ENCODE data around the gene USP32.
"Not testable (repeated sequence)": the region's sequence is repeated elsewhere in the genome, so short reads cannot be mapped to it uniquely, and the experiment has no call there.

USP32 gene

DNA sequence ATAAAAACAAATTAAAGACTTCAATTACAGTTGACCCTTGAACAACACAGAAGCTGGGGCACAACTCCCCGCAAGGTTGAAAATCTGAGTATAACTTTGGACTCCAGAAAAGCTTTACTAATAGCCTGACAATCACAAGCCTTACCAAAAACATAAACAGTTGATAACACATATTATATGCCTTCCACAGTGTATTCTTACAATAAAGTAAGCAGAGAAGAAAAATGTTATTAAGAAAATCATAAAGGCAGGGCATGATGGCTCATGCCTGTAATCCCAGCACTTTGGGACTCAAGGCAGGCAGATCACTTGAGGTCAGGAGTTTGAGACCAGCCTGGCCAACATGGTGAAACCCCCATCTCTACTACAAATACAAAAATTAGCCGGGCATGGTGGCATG is 58.9 kb downstream of the USP32 start:
- DNase-seq (ENCODE audit: low read depth in 2 of 2): not testable (repeated sequence)

DNA sequence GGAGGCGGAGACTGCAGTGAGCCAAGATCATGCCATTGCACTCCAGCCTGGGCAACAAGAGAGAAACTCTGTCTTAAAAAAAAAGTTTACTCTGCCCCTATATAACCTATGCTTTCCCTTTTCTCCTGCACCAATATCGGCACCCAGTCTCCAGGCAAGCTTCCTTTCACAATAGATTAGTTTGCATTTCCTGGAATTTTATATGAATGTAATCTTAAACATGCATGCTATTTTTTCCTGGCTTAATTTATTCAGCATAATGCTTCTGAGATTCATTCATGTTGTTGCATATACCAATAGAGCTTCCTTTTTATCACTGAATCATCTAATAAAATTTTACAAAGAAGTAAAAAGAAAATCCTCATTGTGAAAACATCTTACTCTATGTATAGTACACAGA is 59.4 kb downstream of the USP32 start:
- DNase-seq (ENCODE audit: low read depth in 2 of 2): no peak

DNA sequence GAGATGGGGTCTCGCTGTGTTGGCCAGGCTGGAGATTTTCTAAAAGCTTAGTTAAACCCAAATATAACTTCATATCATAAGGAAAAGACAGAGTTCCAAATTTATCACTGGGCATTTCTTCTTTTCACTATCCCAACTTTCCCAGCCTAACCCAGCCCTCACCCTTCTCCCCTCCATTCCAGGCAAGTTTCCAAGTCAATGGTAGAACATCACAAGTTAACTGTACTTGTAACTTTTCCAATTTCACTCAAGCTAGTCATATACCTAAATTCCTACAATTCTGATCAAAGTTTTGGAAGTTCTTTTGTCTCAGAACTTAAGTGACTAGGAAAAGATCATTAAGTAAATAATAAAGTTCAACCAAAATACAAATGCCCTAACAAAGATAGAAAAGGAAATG is 61.2 kb downstream of the USP32 start:
- DNase-seq (ENCODE audit: low read depth in 2 of 2): no peak

DNA sequence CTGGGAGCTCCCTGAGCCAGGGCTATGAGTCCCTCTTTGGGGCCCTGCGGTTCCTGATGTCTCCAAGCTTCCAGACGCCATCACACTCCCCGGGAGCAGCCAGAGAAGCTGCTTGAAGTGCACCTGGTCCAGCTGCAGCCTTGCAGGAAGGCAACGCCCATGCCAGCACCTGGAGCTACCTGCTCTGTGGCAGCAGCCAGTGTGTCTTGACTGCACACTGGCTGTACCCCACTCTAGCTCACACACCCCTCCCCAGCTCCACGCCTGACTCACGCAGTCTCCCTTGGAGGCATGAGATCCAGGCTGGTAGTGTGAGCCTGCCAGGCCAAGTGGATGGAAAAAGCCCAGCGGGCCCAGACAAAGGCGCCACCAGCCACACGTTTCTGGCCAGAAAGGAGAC is 63.3 kb downstream of the USP32 start:
- DNase-seq (ENCODE audit: low read depth in 2 of 2): no peak

DNA sequence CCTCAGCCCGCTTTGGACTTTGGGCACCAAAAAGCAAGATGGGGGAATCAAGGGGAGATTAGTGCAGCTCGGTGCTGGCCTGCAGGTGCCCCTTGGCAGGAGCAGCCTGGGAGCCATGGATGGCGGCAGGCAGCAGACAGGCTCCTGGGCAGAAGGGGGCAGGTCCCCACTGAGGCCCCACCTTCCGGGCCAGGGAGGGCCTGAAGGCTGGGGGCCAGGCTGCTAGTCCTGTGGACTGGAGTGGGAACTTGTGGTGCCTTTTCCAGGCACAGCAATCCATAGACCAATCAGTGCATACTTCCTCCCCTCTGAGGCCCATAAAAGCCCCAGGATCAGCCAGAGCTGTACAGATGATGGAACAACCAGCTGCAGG is 64.0 kb downstream of the USP32 start:
- DNase-seq (ENCODE audit: low read depth in 2 of 2): no peak

DNA sequence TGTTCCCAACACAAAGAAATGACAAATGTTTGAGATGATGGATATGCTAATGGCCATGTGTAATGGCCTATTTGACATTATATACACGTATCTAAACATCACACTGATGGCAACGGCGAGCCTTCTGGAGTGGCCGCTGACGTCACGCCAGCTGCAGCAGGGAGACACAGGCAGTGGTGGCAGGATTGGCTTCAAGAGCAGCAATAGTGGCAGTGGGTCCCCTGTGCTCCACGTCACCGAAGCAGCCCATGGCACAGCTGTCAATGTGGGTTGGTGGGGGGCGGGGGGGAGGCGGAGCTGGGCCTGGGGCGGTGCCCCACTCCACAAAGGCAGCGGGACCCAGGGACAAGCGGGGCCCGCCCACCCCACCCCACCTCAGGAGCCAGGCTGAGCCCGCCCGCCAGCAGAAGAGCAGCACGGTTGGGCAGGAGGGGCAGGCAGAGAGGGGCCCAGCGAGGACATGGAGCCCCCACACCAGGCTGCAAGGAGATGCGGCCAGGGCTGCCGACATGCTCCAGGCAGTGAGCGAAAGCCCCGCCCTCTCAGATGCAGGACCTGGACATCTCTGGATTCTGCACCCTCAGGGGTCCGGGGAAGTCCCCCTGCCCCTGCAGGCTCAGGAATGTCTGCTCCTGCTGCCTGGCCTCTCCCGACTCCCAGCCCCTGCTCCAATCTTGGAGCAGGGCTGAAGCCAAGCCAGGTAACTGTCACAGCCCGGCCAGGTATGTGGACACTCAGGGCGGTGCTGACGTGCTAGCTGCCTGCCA is 64.6 kb downstream of the USP32 start:
- DNase-seq (ENCODE audit: low read depth in 2 of 2): no peak

DNA sequence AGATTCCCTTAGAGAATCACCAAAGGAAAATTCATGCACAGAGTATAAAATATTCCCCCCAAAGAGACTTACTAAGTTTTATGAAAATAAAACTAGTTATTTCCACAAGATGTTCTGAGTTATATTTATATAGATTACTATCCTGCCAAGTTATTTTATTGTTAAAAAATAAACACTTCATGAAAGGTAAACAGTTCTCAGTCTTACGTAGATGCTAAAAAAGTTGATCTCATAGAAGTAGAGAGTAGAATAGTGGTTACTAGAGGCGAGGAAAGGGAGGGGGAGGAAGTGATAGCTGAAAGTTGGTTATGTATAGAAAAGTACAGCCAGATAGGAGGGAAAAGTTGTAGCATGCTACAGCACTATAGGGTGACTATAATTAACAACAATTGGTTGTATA is 65.2 kb downstream of the USP32 start:
- DNase-seq (ENCODE audit: low read depth in 2 of 2): no peak

DNA sequence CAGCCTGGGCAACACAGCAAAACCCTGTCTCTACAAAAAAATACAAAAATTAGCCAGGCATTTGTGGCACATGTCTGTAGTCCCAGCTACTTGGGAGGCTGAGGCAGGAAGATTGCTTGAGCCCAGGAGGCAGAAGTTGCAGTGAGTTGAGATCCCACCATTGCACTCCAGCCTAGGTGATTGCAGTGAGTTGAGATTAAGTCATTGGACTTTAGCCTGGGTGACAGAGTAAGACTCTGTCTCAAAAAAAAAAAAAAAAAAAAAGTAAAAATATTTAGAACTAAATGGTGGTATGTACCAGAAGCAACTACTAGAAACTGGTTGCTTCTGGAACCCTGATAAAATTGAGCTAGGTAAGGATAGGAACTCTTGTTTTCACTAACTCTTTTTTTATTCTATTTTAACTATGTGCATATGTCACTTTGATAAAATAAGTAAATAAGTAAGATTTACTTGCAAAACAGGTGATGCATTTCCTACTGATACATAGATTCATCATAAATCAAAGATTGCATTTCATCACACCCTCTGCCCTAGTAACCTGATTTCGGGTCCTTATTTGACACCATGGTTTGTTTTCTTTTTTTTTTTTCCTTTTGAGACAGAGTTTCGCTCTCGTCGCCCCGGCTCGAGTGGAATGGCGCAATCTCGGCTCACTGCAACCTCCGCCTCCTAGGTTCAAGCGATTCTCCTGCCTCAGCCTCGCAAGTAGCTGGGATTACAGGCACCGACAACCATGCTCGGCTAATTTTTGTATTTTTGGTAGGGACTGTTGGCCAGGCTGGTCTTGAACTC is 66.0 kb downstream of the USP32 start:
- no peak for DNase-seq (ENCODE audit: low read depth in 2 of 2)

DNA sequence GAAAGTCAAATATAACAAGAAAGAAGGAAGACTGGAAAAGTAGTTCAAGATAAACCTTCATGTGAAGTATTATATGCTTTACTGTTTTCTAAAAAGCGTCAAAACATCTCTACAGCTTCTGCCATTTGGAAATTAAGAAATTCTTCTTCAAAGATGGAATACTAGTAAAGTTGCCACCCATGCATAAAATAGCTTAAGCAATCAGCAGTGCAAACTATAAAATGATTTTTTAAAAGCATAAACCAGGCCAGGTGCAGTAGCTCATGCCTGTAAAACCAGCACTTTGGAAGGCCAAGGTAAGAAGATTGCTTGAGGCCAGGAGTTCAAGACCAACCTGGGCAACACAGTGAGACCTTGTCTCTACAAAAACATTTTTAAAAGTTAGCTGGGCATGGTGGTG is 68.2 kb downstream of the USP32 start:
- DNase-seq (ENCODE audit: low read depth in 2 of 2): no peak

DNA sequence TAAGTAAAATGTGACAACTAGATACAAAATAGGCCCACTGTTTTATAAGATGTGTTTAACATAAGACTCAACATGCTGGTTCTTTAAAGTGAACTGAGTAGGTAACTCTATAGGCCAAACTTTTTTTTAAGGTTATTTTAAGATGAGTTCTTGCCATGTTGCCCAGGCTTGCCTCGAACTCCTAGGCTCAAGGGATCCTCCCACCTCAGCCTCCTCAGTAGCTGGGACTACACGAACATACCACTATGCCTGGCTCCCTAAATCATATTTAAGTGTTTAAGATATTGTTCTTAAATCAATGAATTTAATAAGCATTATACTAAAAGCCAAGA is 69.9 kb downstream of the USP32 start:
- DNase-seq (ENCODE audit: low read depth in 2 of 2): no peak

DNA sequence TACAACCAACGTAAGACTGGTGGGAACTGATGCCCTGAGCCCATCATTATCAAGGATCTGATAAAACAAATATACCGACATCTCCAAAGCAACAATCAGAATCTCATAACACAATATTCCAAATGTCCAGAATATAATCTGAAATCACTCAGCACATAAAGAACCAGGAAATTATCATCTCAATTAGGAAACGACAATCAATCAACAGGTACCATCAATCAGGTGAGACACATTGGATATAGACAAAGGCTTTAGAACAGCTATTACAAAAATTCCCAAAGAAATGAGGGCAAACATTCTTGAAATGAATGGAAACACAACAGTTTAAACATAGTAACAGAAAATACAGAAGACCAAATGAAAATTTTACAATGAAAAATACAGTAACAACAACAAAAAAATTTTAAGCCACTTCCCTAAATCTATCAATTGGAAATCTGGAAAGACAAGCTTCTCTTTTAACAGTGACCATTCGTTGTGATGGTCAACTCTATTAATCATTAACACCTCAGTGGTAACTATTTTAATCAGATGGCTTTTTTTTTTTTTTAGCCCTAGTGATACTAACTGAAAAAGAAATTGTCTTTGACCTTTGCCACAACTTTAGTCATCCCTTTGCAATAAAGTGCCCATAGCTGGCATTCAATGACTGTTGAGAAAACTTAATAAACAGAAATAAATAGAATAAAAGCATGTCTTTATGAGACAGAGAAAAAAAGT is 70.4 kb downstream of the USP32 start:
- DNase-seq (ENCODE audit: low read depth in 2 of 2): no peak

DNA sequence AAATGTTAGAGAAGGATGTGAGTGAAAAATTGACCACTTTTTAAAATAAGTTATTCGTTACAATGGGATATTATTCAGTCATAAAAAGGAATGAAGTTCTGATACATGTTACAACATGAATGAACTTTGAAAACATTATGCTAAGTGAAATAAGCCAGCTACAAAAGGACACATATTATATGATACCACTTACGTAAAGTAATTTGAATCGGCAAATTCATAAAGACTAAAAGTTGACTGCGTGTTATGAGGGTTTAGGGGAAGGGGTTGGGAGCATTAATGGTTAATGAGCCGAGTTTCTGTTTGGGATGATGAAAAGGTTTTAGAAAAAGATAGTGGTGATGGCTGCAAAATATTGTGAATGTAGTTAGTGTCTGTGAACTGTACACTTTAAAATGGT is 73.1 kb downstream of the USP32 start:
- DNase-seq (ENCODE audit: low read depth in 2 of 2): no peak

DNA sequence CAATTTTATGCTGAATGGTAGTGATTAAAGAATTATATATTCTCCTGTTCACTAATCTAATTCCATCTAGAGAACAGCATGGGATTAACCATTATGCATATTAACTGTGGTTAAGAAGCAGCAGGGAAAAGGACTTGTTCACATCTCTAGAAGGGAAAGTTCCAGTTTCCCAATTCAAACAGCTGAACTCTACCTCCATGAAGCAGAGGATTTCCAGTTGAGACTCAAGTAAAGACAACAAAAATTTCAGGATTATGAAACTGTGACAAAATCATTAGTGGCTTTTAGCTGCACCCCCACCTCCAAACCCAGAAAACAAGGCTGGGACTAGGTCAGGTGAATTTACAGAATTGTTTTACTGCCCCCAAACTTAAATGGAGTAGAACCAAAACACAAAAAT is 73.6 kb downstream of the USP32 start:
- DNase-seq (ENCODE audit: low read depth in 2 of 2): no peak

DNA sequence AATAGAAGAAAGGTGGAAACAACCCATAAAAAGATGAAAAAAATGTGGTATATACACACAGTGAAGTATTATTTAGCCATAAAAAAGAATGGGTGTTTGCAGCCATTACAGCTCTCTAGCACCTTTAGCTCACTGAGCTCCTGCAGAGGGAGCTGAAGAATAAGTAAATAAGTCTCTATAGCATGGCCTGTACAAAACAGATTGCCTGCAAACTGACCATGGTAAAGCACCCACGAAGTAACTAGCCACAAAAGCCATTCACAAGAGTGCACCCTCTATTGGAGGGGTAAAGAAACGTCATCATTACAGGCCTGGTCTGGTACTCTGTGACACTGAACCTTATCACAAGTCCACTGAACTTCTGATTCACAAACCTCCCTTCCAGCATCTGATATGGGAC is 76.3 kb downstream of the USP32 start:
- no peak for DNase-seq (ENCODE audit: low read depth in 2 of 2)

DNA sequence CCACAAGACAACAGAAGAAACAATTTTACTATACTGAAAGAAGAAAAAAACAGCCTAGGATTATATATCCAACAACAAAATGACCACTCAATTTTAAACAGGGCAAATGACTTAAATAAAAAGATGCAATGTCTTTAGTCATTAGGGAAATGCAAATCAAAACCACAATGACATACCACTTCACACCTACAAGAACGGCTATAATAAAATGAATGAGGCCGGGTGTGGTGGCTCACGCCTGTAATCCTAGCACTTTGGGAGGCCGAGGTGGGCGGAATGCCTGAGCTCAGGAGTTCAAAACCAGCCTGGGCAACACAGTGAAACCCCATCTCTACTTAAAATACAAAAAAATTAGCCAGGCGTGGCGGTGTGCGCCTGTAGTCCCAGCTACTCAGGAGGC is 77.0 kb downstream of the USP32 start:
- DNase-seq (ENCODE audit: low read depth in 2 of 2): not testable (repeated sequence)

DNA sequence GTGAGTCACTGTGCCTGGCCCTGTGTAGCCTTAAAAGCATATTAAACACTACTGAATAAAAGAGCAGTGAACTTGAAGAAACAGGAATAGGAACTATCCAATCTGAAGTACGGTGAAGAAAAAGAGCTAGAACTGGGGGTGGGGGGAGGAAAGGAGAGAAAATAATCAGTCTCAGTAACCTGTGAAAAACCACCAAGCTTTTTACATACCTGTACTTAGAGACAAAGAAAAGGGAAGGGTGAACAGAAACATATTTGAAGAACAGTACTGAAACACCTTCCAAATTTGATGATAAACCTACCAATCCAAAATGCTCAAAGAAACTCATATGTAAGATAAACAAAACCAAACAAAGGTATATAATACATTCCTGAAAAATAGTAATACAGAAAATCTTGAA is 77.5 kb downstream of the USP32 start:
- DNase-seq (ENCODE audit: low read depth in 2 of 2): no peak

DNA sequence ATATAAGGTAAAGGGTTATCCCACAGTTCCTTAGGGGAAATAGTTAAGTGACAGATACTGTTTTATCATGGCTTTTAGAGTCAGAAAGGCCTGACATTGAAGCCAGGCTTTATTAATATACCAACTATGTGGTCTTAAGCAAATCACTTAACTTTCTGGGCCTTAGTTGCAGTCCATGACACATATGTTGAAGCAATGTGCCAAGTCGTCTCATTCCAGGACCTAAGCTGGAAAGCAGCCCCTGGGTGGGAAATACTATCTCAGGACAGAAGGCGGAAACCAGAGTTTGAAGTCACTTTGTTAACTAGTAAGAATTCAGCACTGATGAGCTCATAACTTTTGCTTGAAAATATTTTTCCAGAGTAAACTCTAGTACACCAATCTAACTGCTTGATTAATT is 80.0 kb downstream of the USP32 start:
- no peak for DNase-seq (ENCODE audit: low read depth in 2 of 2)

DNA sequence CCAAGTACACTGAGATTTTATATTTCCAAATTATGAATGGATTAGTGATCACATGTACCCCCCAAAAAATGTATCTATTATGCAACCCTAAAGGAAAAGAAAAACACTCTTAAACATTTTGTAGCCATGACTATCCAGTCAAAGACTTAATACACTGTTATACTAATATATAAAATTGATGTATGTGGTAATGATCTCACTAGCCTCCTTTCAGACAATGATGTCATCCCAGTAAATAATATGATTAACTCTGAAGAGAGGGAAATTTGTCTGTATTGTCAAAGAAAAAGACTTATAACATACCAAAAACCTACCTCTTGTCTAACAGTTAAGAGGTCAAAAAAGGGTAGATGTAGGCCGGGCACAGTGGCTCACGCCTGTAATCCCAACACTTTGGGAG is 80.7 kb downstream of the USP32 start:
- no peak for DNase-seq (ENCODE audit: low read depth in 2 of 2)

DNA sequence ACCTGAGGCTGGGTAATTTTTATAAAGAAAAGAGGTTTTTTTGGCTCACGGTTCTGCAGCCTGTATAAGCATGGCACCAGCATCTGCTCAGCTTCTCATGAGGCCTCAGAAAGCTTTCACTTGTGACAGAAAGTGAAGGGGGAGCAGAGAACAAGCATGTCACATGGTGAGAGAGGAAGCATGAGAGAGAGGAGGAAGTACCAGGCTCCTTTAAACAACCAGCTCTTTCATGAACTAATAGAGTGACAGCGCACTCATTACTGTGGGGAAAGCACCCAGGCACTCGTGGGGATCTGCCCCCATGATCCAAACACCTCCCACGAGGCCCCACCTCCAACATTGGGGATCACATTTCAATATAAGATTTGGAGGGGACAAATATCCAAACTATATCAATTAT is 86.8 kb downstream of the USP32 start:
- DNase-seq (ENCODE audit: low read depth in 2 of 2): no peak

DNA sequence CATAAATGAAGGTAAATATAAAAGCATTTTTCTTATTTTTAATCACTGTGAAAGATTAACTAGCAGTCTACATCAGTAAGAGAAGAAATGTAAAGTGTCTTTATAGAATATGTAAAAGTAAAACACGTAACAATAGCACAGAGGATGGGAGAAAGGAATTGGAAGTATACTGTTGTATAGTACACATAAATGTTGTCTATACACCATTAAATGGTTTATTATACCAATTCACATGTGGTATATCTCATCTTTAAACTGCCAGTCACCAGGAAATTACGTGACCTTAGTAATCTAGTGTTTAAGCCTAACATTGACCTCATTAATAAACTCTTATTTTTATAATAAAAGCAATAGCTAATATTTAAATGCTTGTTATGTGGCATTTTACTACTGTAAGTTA is 87.4 kb downstream of the USP32 start:
- DNase-seq (ENCODE audit: low read depth in 2 of 2): no peak

DNA sequence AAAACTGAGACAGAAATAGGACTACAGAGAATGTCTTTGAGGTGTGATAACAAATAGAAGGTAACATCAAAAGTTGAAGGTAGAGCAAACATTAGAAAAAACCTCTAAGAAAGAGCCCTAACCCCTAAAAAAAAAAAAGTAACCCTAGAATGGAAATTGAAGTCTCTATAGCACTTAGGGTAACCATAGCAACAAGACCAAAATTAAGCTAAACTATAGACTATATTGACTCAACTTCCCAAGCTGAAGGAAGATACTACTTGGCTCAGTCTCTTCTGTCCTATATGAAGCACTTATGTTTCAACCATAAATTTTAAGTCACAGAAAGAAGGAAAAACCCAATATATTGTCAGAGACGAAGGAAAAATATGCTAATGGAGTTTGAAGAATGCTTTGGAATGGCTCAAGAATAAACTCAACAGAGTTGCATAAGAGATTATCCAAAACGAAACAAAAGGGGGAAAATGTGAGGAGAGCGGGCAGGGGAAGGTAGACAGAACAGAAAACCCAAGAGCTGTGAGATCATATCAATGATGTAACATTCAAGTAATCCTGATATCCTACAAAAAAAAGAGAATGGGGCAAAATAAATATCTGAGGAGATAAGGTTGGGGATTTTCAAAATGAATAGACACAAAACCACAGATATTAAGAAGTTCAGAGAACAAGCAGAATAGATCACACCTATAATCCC is 88.4 kb downstream of the USP32 start:
- DNase-seq (ENCODE audit: low read depth in 2 of 2): no peak

DNA sequence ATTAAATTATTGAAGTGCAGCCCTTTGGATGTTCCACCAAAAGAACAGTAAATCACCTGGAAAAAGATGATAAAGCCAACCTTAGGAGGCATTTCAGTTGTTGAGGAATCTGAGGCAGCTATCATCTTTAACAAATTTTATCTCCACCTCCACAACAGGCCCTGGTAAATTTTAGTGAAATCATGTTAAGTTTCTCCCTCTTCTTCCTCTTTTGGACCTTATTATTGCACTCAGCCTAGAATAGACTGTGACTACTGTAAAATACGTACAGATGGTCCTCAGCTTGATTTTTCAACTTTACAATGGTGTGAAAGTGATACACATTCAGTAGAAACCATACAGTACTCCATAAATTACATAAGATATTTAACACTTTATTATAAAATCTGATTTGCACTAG is 90.3 kb downstream of the USP32 start:
- DNase-seq (ENCODE audit: low read depth in 2 of 2): no peak
